ENCODE data around the gene ITPRID2.

- TF ChIP-seq POLR2AphosphoS5 (IDR thresholded peaks at IDR 0.05; ENCODE audit: borderline replicate concordance, low read depth, low read length) (no peak), EZH2 (IDR thresholded peaks at IDR 0.05) (no peak), FOXP2 (optimal IDR thresholded peaks at IDR 0.05; ENCODE audit: control extremely low read depth, extremely low read length, insufficient read depth) (no peak)
Measured at GRCh38 chr2:181970160-181970794, 78.7 kb downstream of the ITPRID2 start.
